Lower leg skin (tissue), 4 donors: ENCODE data around the gene PRR15. TPM values are rescaled to one million over a fixed set of nuclear protein-coding genes. Genes with fewer than 3 reads are reported as not detected.

ENCODE experiments used
- DNase-seq, 2 donors: peaks; one replicate each; pipeline ENCODE4 v3.0.0-alpha.2; 2019; ENCODE audit warnings: low spot score in 2 of 2
- H3K4me3 ChIP-seq: fragments of 200-600 bp; sonication (generic); 2 replicates; pipeline ENCODE4 v1.5.1; 2017; ENCODE audit warnings: mild to moderate bottlenecking, low read depth; ENCODE audit not compliant: poor library complexity, severe bottlenecking
- CTCF ChIP-seq, 3 donors: fragments of 450-650 bp; IDR thresholded peaks; one replicate each; pipeline ENCODE4 v1.5.1; 2016; ENCODE audit warnings: antibody characterized with exemption in 3 of 3, mild to moderate bottlenecking in 3 of 3, moderate library complexity in 2 of 3
- POLR2A ChIP-seq, 2 donors: fragments of 450-650 bp; IDR thresholded peaks; one replicate each; pipeline ENCODE4 v1.6.1; 2016 to 2017; ENCODE audit warnings: antibody characterized with exemption in 2 of 2, mild to moderate bottlenecking in 1 of 2, moderate library complexity in 1 of 2
- WGBS, 2 donors: methylation state at CpG; one replicate each; pipeline ENCODE4 v1.1.5; 2018; 5-methylcytosine and 5-hydroxymethylcytosine counted together
- intact Hi-C: fragments of 100-400 bp; cut with DNase I; formaldehyde crosslinking; loops from one replicate; pipeline ENCODE4 v1.15.0; 2023; ENCODE audit warnings: low total_unique reads
- total RNA-seq, 4 donors: library from RNA; depleted of rRNA; stranded (reverse); fragments of >200 nt; gene quantifications; one replicate each; pipeline ENCODE4 v1.1.0, GENCODE V29; 2016

Gene PRR15
- total RNA-seq, 4 donors from 2014 or later = 0.15 to 0.67 (median 0.58) TPM; not detected in 1

GRCh38 chr7:29573567-29573966 is 9.9 kb downstream of the PRR15 start:
- no peak for DNase-seq
- no peak overlapping the region for H3K4me3 ChIP-seq
- WGBS, 2 donors = 88 to 90% methylated on average over 3 of the region's 3 CpGs
- intact Hi-C loops = no loop called here
- TF ChIP-seq CTCF (IDR thresholded peaks at IDR 0.05) (no peak), POLR2A (IDR thresholded peaks at IDR 0.05) (no peak)

GRCh38 chr7:29574659-29575058 is 11.0 kb downstream of the PRR15 start:
- TF ChIP-seq CTCF (IDR thresholded peaks at IDR 0.05) (no peak), POLR2A (IDR thresholded peaks at IDR 0.05) (no peak)
- intact Hi-C loops = no loop called here
- no peak overlapping the region for H3K4me3 ChIP-seq
- 59 to 74% methylated on average over 3 of the region's 3 CpGs for WGBS, 2 donors
- DNase-seq = no peak

GRCh38 chr7:29587195-29587808 is 23.7 kb downstream of the PRR15 start:
- intact Hi-C loops = no loop called here
- WGBS, 2 donors = 81 to 92% methylated on average over 3 of the region's 3 CpGs
- no peak for DNase-seq
- no peak for TF ChIP-seq CTCF (IDR thresholded peaks at IDR 0.05)
- no peak overlapping the region for H3K4me3 ChIP-seq

- WGBS, 2 donors = 72 to 76% methylated on average over 2 of the region's 2 CpGs
- H3K4me3 ChIP-seq = no peak overlapping the region
- no peak for DNase-seq
- intact Hi-C loops = no loop called here
- no peak for TF ChIP-seq POLR2A (IDR thresholded peaks at IDR 0.05)
- TF ChIP-seq CTCF (IDR thresholded peaks at IDR 0.05) = no peak
Observed at GRCh38 chr7:29588212-29588611, 24.6 kb downstream of the PRR15 start.

GRCh38 chr7:29588900-29589696 is 25.5 kb downstream of the PRR15 start:
- intact Hi-C loops = no loop called here
- no peak for TF ChIP-seq POLR2A (IDR thresholded peaks at IDR 0.05)
- TF ChIP-seq CTCF (IDR thresholded peaks at IDR 0.05) = no peak
- H3K4me3 ChIP-seq = no peak overlapping the region
- 63 to 75% methylated on average over 8 of the region's 8 CpGs for WGBS, 2 donors
- peak in 1 of 2 donors; percentile 19 for DNase-seq
